MM.1S (cell line): ENCODE measurements around the gene EMB.
"Not testable (repeated sequence)": the region's sequence is repeated elsewhere in the genome, so short reads cannot be mapped to it uniquely, and the experiment has no call there.

ENCODE experiments used
- DNase-seq: peaks from one replicate; pipeline ENCODE4 v3.0.0-alpha.2; 2015
- H2AFZ ChIP-seq: fragments of 300-600 bp; sonication (generic); 2 replicates; pipeline ENCODE4 v1.6.0; 2016; ENCODE audit warnings: antibody characterized with exemption, low read length
- H3F3A ChIP-seq: fragments of 300-600 bp; sonication (generic); 2 replicates; pipeline ENCODE4 v1.6.1; 2016; ENCODE audit warnings: mild to moderate bottlenecking, antibody characterized with exemption, low read length, moderate library complexity, mixed read lengths; ENCODE audit not compliant: insufficient read depth
- H3K27ac ChIP-seq: fragments of 300-600 bp; sonication (generic); 2 replicates; pipeline ENCODE4 v1.5.1; 2016; ENCODE audit warnings: mild to moderate bottlenecking, low read length
- H3K27me3 ChIP-seq: fragments of 300-600 bp; sonication (generic); replicated peaks from 2 replicates; pipeline ENCODE4 v1.6.0; 2016; ENCODE audit warnings: low read length; ENCODE audit not compliant: insufficient read depth
- H3K36me3 ChIP-seq: fragments of 300-600 bp; sonication (generic); replicated peaks from 2 replicates; pipeline ENCODE4 v1.6.1; 2016; ENCODE audit warnings: mild to moderate bottlenecking, low read length, mixed read lengths; ENCODE audit not compliant: insufficient read depth
- H3K4me1 ChIP-seq: fragments of 300-600 bp; sonication (generic); 2 replicates; pipeline ENCODE4 v1.6.1; 2016; ENCODE audit warnings: low read length, mixed read lengths
- H3K4me2 ChIP-seq: fragments of 300-600 bp; sonication (generic); 2 replicates; pipeline ENCODE4 v1.6.0; 2016; ENCODE audit warnings: low read depth, low read length
- H3K4me3 ChIP-seq: fragments of 300-600 bp; sonication (generic); 2 replicates; pipeline ENCODE4 v1.5.1; 2016; ENCODE audit warnings: low read length, mixed read lengths
- H3K79me2 ChIP-seq: fragments of 300-600 bp; sonication (generic); 2 replicates; pipeline ENCODE4 v1.6.1; 2016; ENCODE audit warnings: mixed run types, low read length, mixed read lengths
- H3K9ac ChIP-seq: fragments of 300-600 bp; sonication (generic); 2 replicates; pipeline ENCODE4 v1.6.1; 2016; ENCODE audit warnings: low read length, mixed read lengths
- H3K9me2 ChIP-seq: fragments of 300-600 bp; sonication (generic); replicated peaks from 2 replicates; pipeline ENCODE4 v1.6.1; 2016; ENCODE audit warnings: mild to moderate bottlenecking, low read length, mixed read lengths; ENCODE audit not compliant: insufficient read depth
- H3K9me3 ChIP-seq: fragments of 300-600 bp; sonication (generic); replicated peaks from 2 replicates; pipeline ENCODE4 v1.6.1; 2016; ENCODE audit warnings: mild to moderate bottlenecking, low read length, mixed read lengths; ENCODE audit not compliant: insufficient read depth
- H4K20me1 ChIP-seq: fragments of 300-600 bp; sonication (generic); 2 replicates; pipeline ENCODE4 v1.6.1; 2016; ENCODE audit warnings: mild to moderate bottlenecking, low read length, moderate library complexity, mixed read lengths; ENCODE audit not compliant: insufficient read depth
- CTCF ChIP-seq: fragments of 300-600 bp; sonication (generic); IDR thresholded peaks from 2 replicates; pipeline ENCODE4 v1.5.1; 2016; ENCODE audit warnings: antibody characterized with exemption, low read length, mixed read lengths
- EZH2 ChIP-seq: fragments of 300-600 bp; sonication (generic); optimal IDR thresholded peaks from 2 replicates; pipeline ENCODE3; 2017; ENCODE audit warnings: low read depth, mild to moderate bottlenecking, antibody characterized with exemption, low read length, mixed read lengths
- EZH2phosphoT487 ChIP-seq: fragments of 300-600 bp; sonication (generic); IDR thresholded peaks from 2 replicates; pipeline ENCODE4 v1.6.1; 2018; ENCODE audit warnings: antibody characterized with exemption, low read length

EMB gene

GRCh38 chr5:50441493-50441955 is 436 bp upstream of the EMB start:
- no peaks in the 10 kb centered on the region for H3K36me3 ChIP-seq
- TF ChIP-seq EZH2 (no peak), EZH2phosphoT487 (no peak), CTCF (no peak)
- no peaks in the 10 kb centered on the region for H3K27me3 ChIP-seq
- H3K9me2 ChIP-seq, result no peaks in the 10 kb centered on the region
- peak overlapping the region; percentile 99 for H3K27ac ChIP-seq
- H3K4me3 ChIP-seq, result peak overlapping the region; percentile 90
- peak overlapping the region; percentile 98 for H3K9ac ChIP-seq
- H3K79me2 ChIP-seq, result peaks cover 22% of the 10 kb centered on the region
- no peaks in the 10 kb centered on the region for H3K9me3 ChIP-seq
- DNase-seq, result no peak
- H3F3A ChIP-seq, result peaks cover 31% of the 10 kb centered on the region
- peak overlapping the region; percentile 66 for H3K4me2 ChIP-seq
- H3K4me1 ChIP-seq, result peaks cover 25% of the 10 kb centered on the region
- peak overlapping the region; percentile 56 for H2AFZ ChIP-seq
- no peaks in the 10 kb centered on the region for H4K20me1 ChIP-seq

GRCh38 chr5:50439221-50439620 is 1.9 kb downstream of the EMB start:
- Histone ChIP-seq H4K20me1 (no peaks in the 10 kb centered on the region), H3K9me3 (no peaks in the 10 kb centered on the region), H3K27me3 (no peaks in the 10 kb centered on the region), H3K36me3 (no peaks in the 10 kb centered on the region), H3K79me2 (peaks cover 43% of the 10 kb centered on the region), H3F3A (peaks cover 20% of the 10 kb centered on the region), H3K4me1 (peaks cover 13% of the 10 kb centered on the region), H3K9ac (no peak overlapping the region), H3K4me3 (no peak overlapping the region), H3K9me2 (no peaks in the 10 kb centered on the region), H3K27ac (no peak overlapping the region), H2AFZ (no peak overlapping the region), H3K4me2 (peak overlapping the region; percentile 66; the same call in 1 of the 2 replicates)
- DNase-seq, result no peak
- TF ChIP-seq CTCF (no peak), EZH2phosphoT487 (no peak), EZH2 (no peak)

GRCh38 chr5:50438060-50438459 is 3.0 kb downstream of the EMB start:
- H3K9me3 ChIP-seq, H4K20me1 ChIP-seq, DNase-seq, H3K36me3 ChIP-seq, H3K4me2 ChIP-seq, H3K9ac ChIP-seq, H2AFZ ChIP-seq, H3K27me3 ChIP-seq, H3K4me3 ChIP-seq, H3K27ac ChIP-seq, H3K9me2 ChIP-seq: not testable (repeated sequence)
- Histone ChIP-seq H3K4me1 (peaks cover 13% of the 10 kb centered on the region), H3F3A (peaks cover 20% of the 10 kb centered on the region), H3K79me2 (peaks cover 53% of the 10 kb centered on the region)

DNA sequence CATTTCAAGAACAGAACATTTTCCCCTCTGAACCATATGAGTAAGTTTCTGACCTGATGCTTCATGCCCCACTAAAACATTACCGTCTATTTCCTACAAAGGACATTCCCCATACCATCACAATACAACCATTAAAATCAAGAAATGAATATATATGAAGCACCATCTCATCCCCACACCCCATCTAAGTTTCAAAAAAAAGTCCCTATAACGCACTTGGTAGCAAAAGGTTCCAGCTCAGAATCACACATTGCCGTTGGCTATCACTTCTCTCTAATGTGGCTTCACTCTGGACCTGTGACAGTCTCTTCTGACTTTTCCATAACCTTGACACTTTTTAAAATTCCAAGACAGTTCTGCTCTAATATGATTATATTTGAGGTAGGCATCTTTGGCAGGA is 5.9 kb downstream of the EMB start:
- peaks cover 65% of the 10 kb centered on the region for H3K79me2 ChIP-seq
- no peaks in the 10 kb centered on the region for H4K20me1 ChIP-seq
- TF ChIP-seq CTCF, result no peak
- TF ChIP-seq EZH2phosphoT487, result no peak
- TF ChIP-seq EZH2, result no peak
- H3K9me3 ChIP-seq, result no peaks in the 10 kb centered on the region
- H3K4me2 ChIP-seq, result no peak overlapping the region
- no peaks in the 10 kb centered on the region for H3K36me3 ChIP-seq
- peaks cover 9% of the 10 kb centered on the region for H3F3A ChIP-seq
- H3K4me3 ChIP-seq, result no peak overlapping the region
- H3K27me3 ChIP-seq, result no peaks in the 10 kb centered on the region
- DNase-seq, result no peak
- no peaks in the 10 kb centered on the region for H3K9me2 ChIP-seq
- no peak overlapping the region for H3K27ac ChIP-seq
- H2AFZ ChIP-seq, result no peak overlapping the region
- H3K9ac ChIP-seq, result no peak overlapping the region
- H3K4me1 ChIP-seq, result peaks cover 12% of the 10 kb centered on the region

DNA sequence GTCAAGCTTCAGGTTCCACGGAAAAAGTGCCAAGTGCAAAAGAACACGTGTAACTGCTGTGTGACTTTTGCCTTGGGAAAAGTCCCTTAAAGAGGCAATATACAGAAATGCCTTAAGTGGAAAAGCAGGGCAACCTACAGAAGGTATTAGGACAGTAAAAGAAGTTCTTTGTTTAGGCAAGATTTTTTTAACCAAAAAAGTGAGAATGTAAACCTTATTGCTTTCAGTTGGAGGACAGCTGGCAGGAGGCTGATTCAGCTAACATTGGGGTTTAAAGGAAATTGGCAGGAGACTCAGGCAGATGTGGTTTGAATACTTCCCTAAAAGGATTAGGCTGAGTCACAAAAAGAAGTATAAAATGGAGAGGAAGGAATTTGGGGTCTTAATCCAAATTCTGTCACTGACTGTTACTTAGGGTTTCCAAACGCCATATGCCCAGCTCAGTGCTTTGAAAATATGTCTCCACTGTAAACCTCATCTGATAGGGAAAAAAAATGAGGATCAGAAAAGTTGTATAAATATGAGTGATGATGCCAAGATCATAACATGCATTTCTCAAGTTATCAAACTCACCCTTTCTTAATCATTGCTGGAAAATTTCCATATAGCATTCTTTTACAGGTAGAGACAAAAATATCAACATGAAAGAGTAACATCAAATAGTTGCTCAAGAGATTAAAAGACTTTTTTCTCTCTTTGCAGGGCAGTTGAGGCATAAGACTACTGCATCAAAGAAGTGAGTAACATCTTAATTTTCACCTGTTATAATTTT is 9.8 kb downstream of the EMB start:
- not testable (repeated sequence) for H2AFZ ChIP-seq, H3K9me3 ChIP-seq, H3K27me3 ChIP-seq, H3K36me3 ChIP-seq, H4K20me1 ChIP-seq, H3K9me2 ChIP-seq
- Histone ChIP-seq H3K79me2 (peaks cover 63% of the 10 kb centered on the region), H3K4me3 (peak overlapping the region; percentile 19; the same call in 1 of the 2 replicates), H3K4me1 (peaks cover 27% of the 10 kb centered on the region), H3K9ac (peak overlapping the region; percentile 48; the same call in 1 of the 2 replicates), H3F3A (peaks cover 14% of the 10 kb centered on the region), H3K4me2 (peak overlapping the region; percentile 44; the same call in 1 of the 2 replicates), H3K27ac (peak overlapping the region; percentile 75)
- DNase-seq, result peak; percentile 37
